Measurements from ENCODE around the gene DLX1. TPM values are rescaled to one million over a fixed set of nuclear protein-coding genes. Genes with fewer than 3 reads are reported as not detected.

DLX1 gene
- total and polyA plus RNA-seq, 2 experiments from 2014 or later: 3.8 to 9.5 TPM

GRCh38 chr2:172088245-172089004 is 3.1 kb downstream of the DLX1 start:
- Histone ChIP-seq H4K20me1 (ENCODE audit: insufficient read depth) (no peaks in the 10 kb centered on the region), H3K36me3 (ENCODE audit: low read depth) (no peaks in the 10 kb centered on the region), H3K79me2 (ENCODE audit: insufficient read depth) (peaks cover 36% of the 10 kb centered on the region), H3K9ac (peak overlapping the region; percentile 89), H2AFZ (peak overlapping the region; percentile 90), H3K4me1 (ENCODE audit: insufficient read depth) (peaks cover 7% of the 10 kb centered on the region; the same call in 1 of the 2 replicates), H3K27me3 (replicated peaks; ENCODE audit: insufficient read depth) (peaks cover 12% of the 10 kb centered on the region; the same call in 1 of the 2 replicates), H3K4me2 (ENCODE audit: unreplicated experiment) (no peak overlapping the region), H3K9me2 (ENCODE audit: insufficient read depth) (no peaks in the 10 kb centered on the region), H3K4me3 (peak overlapping the region; percentile 81), H3F3A (ENCODE audit: insufficient read depth) (no peaks in the 10 kb centered on the region), H3K27ac (peak overlapping the region; percentile 92), H3K9me3 (ENCODE audit: low read depth) (no peaks in the 10 kb centered on the region)
- no peak for TF ChIP-seq EZH2 (IDR thresholded peaks at IDR 0.05; ENCODE audit: insufficient read depth, poor library complexity, severe bottlenecking)
- no peak for TF ChIP-seq EZH2phosphoT487 (IDR thresholded peaks at IDR 0.05; ENCODE audit: insufficient read depth, low read depth)
- no peak for DNase-seq
- WGBS, 2 experiments (ENCODE audit: low coverage in 1 of 2, low lambda C conversion rate in 2 of 2, missing lambda C conversion rate in 2 of 2): 56% methylated on average over 36 to 37 of the region's 37 CpGs
- in situ Hi-C loops (cut with MboI): no loop called here

DNA sequence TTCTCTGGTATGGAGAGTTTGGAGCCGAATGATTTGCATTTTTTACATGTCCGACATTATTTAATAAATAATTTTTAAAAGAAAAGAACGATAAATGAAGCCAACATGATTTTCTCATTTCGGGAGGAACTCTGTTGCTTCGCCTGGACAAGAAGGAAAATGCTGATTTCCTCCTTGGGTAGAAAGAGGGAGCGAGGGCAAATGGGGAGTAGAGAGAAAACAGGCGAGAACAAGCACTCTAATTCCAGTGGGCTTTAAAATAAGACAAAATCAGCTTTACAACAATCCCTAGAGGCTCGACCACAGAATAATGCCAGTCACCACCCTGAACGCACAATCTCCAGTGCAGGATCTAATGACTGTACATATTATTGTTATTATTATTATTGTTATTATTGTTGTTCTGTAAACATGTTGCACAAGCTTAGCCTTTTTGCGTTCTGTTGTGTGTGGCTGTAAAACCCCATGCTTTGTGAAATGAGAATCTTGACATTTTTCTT is 3.7 kb downstream of the DLX1 start:
- in situ Hi-C loops (cut with MboI): no loop called here
- H3K9me2 ChIP-seq (ENCODE audit: insufficient read depth): no peaks in the 10 kb centered on the region

DNA sequence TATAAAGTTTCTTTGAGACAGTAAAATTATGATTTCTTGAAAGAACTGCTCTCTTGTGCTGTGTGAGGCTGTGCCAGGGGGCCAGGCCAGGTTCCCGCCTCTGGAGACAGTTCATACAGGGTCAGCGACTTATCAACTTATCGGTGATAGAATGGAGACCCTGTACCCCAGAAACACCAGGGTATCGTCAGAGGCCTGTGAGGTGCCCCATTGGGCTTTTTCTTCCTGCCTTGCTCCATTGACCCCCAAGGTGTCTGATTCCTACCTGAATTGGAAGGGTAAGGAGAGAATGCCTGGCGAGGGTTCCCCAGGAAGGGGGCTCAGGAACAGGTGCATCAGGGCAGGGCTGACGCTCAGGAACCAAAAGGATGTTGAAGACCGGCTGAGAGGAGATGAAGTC is 4.3 kb downstream of the DLX1 start:
- 0 out of 2 replicates have a peak, but pooled peaks cover 6% of the 10 kb centered on the region for H3K4me1 ChIP-seq (ENCODE audit: insufficient read depth)
- no peak overlapping the region for H3K9ac ChIP-seq
- H3F3A ChIP-seq (ENCODE audit: insufficient read depth): no peaks in the 10 kb centered on the region
- no peak for DNase-seq
- in situ Hi-C loops (cut with MboI): no loop called here
- 86 to 87% methylated on average over 7 of the region's 7 CpGs for WGBS, 2 experiments (ENCODE audit: low coverage in 1 of 2, low lambda C conversion rate in 2 of 2, missing lambda C conversion rate in 2 of 2)
- no peaks in the 10 kb centered on the region for H3K9me2 ChIP-seq (ENCODE audit: insufficient read depth)
- H3K36me3 ChIP-seq (ENCODE audit: low read depth): no peaks in the 10 kb centered on the region
- no peaks in the 10 kb centered on the region for H4K20me1 ChIP-seq (ENCODE audit: insufficient read depth)
- H3K9me3 ChIP-seq (ENCODE audit: low read depth): no peaks in the 10 kb centered on the region
- peaks cover 11% of the 10 kb centered on the region; the same call in 1 of the 2 replicates for H3K27me3 ChIP-seq (replicated peaks; ENCODE audit: insufficient read depth)
- H3K27ac ChIP-seq: no peak overlapping the region
- no peak overlapping the region for H3K4me3 ChIP-seq
- TF ChIP-seq EZH2phosphoT487 (IDR thresholded peaks at IDR 0.05; ENCODE audit: insufficient read depth, low read depth): no peak
- TF ChIP-seq EZH2 (IDR thresholded peaks at IDR 0.05; ENCODE audit: insufficient read depth, poor library complexity, severe bottlenecking): no peak
- H3K79me2 ChIP-seq (ENCODE audit: insufficient read depth): peaks cover 36% of the 10 kb centered on the region
- no peak overlapping the region for H3K4me2 ChIP-seq (ENCODE audit: unreplicated experiment)
- no peak overlapping the region for H2AFZ ChIP-seq

More for the DNA sequence above, 3.7 kb downstream of the DLX1 start:
- H3K4me2 ChIP-seq (ENCODE audit: unreplicated experiment): no peak overlapping the region
- 71 to 72% methylated on average over 10 of the region's 10 CpGs for WGBS, 2 experiments (ENCODE audit: low coverage in 1 of 2, low lambda C conversion rate in 2 of 2, missing lambda C conversion rate in 2 of 2)
- no peaks in the 10 kb centered on the region for H3K36me3 ChIP-seq (ENCODE audit: low read depth)
- H4K20me1 ChIP-seq (ENCODE audit: insufficient read depth): no peaks in the 10 kb centered on the region
- H3K9ac ChIP-seq: no peak overlapping the region
- H2AFZ ChIP-seq: no peak overlapping the region
- H3K4me1 ChIP-seq (ENCODE audit: insufficient read depth): peaks cover 6% of the 10 kb centered on the region; the same call in 1 of the 2 replicates
- TF ChIP-seq EZH2 (IDR thresholded peaks at IDR 0.05; ENCODE audit: insufficient read depth, poor library complexity, severe bottlenecking) (no peak), EZH2phosphoT487 (IDR thresholded peaks at IDR 0.05; ENCODE audit: insufficient read depth, low read depth) (no peak)
- H3F3A ChIP-seq (ENCODE audit: insufficient read depth): no peaks in the 10 kb centered on the region
- peaks cover 11% of the 10 kb centered on the region; the same call in 1 of the 2 replicates for H3K27me3 ChIP-seq (replicated peaks; ENCODE audit: insufficient read depth)
- H3K79me2 ChIP-seq (ENCODE audit: insufficient read depth): peaks cover 36% of the 10 kb centered on the region
- no peak overlapping the region for H3K4me3 ChIP-seq
- H3K9me3 ChIP-seq (ENCODE audit: low read depth): no peaks in the 10 kb centered on the region
- no peak overlapping the region for H3K27ac ChIP-seq
- DNase-seq: no peak

GRCh38 chr2:172090044-172090961 is 5.0 kb downstream of the DLX1 start:
- Histone ChIP-seq H3K27ac (no peak overlapping the region), H3K9me2 (ENCODE audit: insufficient read depth) (no peaks in the 10 kb centered on the region), H3K36me3 (ENCODE audit: low read depth) (no peaks in the 10 kb centered on the region), H3K4me2 (ENCODE audit: unreplicated experiment) (no peak overlapping the region), H4K20me1 (ENCODE audit: insufficient read depth) (no peaks in the 10 kb centered on the region), H2AFZ (no peak overlapping the region), H3F3A (ENCODE audit: insufficient read depth) (no peaks in the 10 kb centered on the region), H3K4me1 (ENCODE audit: insufficient read depth) (0 out of 2 replicates have a peak, but pooled peaks cover 6% of the 10 kb centered on the region), H3K9me3 (ENCODE audit: low read depth) (no peaks in the 10 kb centered on the region), H3K27me3 (replicated peaks; ENCODE audit: insufficient read depth) (peaks cover 11% of the 10 kb centered on the region; the same call in 1 of the 2 replicates), H3K9ac (no peak overlapping the region), H3K79me2 (ENCODE audit: insufficient read depth) (peaks cover 36% of the 10 kb centered on the region), H3K4me3 (no peak overlapping the region)
- WGBS, 2 experiments (ENCODE audit: low coverage in 1 of 2, low lambda C conversion rate in 2 of 2, missing lambda C conversion rate in 2 of 2): 55 to 56% methylated on average over 37 to 39 of the region's 39 CpGs
- TF ChIP-seq EZH2phosphoT487 (IDR thresholded peaks at IDR 0.05; ENCODE audit: insufficient read depth, low read depth) (no peak), EZH2 (IDR thresholded peaks at IDR 0.05; ENCODE audit: insufficient read depth, poor library complexity, severe bottlenecking) (no peak)
- no peak for DNase-seq
- in situ Hi-C loops (cut with MboI): no loop called here

Measured in GM23248 (cell line).